ENCODE measurements around the gene MLIP. TPM values are rescaled to one million over a fixed set of nuclear protein-coding genes. Genes with fewer than 3 reads are reported as not detected.

Gene MLIP
- total RNA-seq, 2 donors from 2014 or later = 0.42 to 1.2 TPM

- Histone ChIP-seq H3K9me3 (no peaks in the 10 kb centered on the region), H3K27ac (no peak overlapping the region), H3K9ac (ENCODE audit: low read depth in 2 of 2, low read length in 2 of 2) (no peak overlapping the region), H3K4me1 (no peaks in the 10 kb centered on the region), H3K36me3 (no peaks in the 10 kb centered on the region), H3K27me3 (no peaks in the 10 kb centered on the region), H3K4me3 (no peak overlapping the region)
- TF ChIP-seq CTCF (IDR thresholded peaks at IDR 0.05) = no peak
- intact Hi-C loops (cut with DNase I) = no loop called here
- DNase-seq = no peak
Observed at GRCh38 chr6:54097753-54098152, 13.5 kb upstream of the MLIP start.

- no peak overlapping the region for H3K9ac ChIP-seq (ENCODE audit: low read depth in 2 of 2, low read length in 2 of 2)
- H3K4me3 ChIP-seq = no peak overlapping the region
- no peaks in the 10 kb centered on the region for H3K36me3 ChIP-seq
- no peaks in the 10 kb centered on the region for H3K9me3 ChIP-seq
- intact Hi-C loops (cut with DNase I) = no loop called here
- no peak for DNase-seq
- H3K27me3 ChIP-seq = no peaks in the 10 kb centered on the region
- TF ChIP-seq CTCF (IDR thresholded peaks at IDR 0.05) = no peak
- no peak overlapping the region for H3K27ac ChIP-seq
- no peaks in the 10 kb centered on the region for H3K4me1 ChIP-seq
Observed at GRCh38 chr6:54098450-54099044, 12.7 kb upstream of the MLIP start.

GRCh38 chr6:54099225-54099624 is 12.0 kb upstream of the MLIP start:
- no peaks in the 10 kb centered on the region for H3K4me1 ChIP-seq
- intact Hi-C loops (cut with DNase I) = no loop called here
- H3K4me3 ChIP-seq = no peak overlapping the region
- no peaks in the 10 kb centered on the region for H3K9me3 ChIP-seq
- TF ChIP-seq CTCF (IDR thresholded peaks at IDR 0.05) = no peak
- H3K27me3 ChIP-seq = no peaks in the 10 kb centered on the region
- no peak overlapping the region for H3K27ac ChIP-seq
- no peaks in the 10 kb centered on the region for H3K36me3 ChIP-seq
- H3K9ac ChIP-seq (ENCODE audit: low read depth in 2 of 2, low read length in 2 of 2) = no peak overlapping the region
- no peak for DNase-seq

- no peak for TF ChIP-seq CTCF (IDR thresholded peaks at IDR 0.05)
- no peak overlapping the region for H3K4me3 ChIP-seq
- no peak overlapping the region for H3K27ac ChIP-seq
- intact Hi-C loops (cut with DNase I) = no loop called here
- H3K9ac ChIP-seq (ENCODE audit: low read depth in 2 of 2, low read length in 2 of 2) = no peak overlapping the region
- no peaks in the 10 kb centered on the region for H3K36me3 ChIP-seq
- H3K4me1 ChIP-seq = no peaks in the 10 kb centered on the region
- H3K27me3 ChIP-seq = no peaks in the 10 kb centered on the region
- DNase-seq = no peak
- H3K9me3 ChIP-seq = no peaks in the 10 kb centered on the region
Observed at GRCh38 chr6:54100411-54101006, 10.7 kb upstream of the MLIP start.

GRCh38 chr6:54102238-54102637 is 9.0 kb upstream of the MLIP start:
- Histone ChIP-seq H3K36me3 (no peaks in the 10 kb centered on the region), H3K9me3 (no peaks in the 10 kb centered on the region), H3K4me1 (no peaks in the 10 kb centered on the region), H3K4me3 (no peak overlapping the region), H3K9ac (ENCODE audit: low read depth in 2 of 2, low read length in 2 of 2) (no peak overlapping the region), H3K27me3 (no peaks in the 10 kb centered on the region), H3K27ac (no peak overlapping the region)
- intact Hi-C loops (cut with DNase I) = no loop called here
- DNase-seq = no peak
- no peak for TF ChIP-seq CTCF (IDR thresholded peaks at IDR 0.05)
